ENCODE measurements around the gene ZSWIM7.

DNA sequence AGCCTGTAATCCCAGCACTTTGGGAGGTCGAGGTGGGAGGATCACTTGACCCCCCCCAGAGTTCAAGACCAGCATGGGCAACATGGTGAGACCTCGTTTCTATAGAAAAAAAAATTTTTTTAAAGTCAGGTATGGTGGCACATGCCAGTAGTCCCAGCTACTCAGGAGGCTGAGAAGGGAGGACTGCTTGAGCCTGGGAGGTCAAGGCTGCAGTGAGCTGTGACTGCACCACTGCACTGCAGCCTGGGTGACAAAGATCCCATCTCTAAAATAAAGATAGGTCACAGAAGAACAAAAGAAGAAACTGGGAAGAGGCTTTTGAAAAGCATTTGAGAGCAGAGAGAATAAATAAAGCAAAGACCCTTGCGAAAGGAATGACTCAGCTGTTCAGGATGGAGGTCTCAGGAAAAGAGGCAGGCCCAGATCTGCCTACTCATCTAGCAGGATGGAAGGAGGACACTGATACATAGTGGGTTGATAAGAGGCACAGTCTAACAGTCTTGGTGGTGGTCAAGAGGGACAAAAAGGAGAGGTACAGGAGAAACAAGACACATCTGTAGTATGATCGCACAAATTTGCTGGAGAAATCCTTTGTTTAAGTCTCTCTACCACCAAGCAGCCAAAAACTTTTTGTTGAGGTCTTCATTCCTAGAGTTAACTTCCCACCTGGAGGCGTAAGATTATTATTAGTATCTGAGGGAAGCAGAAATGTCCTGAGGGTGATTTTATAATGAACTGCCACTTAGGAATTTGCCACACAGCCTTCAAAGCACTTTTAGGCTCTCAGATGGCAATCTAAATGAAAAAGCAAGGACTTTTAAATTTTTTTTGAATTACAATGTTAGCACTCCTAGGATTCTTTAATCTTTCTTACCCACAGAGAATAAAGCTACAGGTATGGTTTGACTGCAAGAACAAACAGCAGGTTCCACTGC lies 17.6 kb downstream of the ZSWIM7 start:
- TF ChIP-seq, protein P1, sequence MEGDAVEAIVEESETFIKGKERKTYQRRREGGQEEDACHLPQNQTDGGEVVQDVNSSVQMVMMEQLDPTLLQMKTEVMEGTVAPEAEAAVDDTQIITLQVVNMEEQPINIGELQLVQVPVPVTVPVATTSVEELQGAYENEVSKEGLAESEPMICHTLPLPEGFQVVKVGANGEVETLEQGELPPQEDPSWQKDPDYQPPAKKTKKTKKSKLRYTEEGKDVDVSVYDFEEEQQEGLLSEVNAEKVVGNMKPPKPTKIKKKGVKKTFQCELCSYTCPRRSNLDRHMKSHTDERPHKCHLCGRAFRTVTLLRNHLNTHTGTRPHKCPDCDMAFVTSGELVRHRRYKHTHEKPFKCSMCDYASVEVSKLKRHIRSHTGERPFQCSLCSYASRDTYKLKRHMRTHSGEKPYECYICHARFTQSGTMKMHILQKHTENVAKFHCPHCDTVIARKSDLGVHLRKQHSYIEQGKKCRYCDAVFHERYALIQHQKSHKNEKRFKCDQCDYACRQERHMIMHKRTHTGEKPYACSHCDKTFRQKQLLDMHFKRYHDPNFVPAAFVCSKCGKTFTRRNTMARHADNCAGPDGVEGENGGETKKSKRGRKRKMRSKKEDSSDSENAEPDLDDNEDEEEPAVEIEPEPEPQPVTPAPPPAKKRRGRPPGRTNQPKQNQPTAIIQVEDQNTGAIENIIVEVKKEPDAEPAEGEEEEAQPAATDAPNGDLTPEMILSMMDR (IDR thresholded peaks at IDR 0.05): no peak
- TF ChIP-seq, protein P2, sequence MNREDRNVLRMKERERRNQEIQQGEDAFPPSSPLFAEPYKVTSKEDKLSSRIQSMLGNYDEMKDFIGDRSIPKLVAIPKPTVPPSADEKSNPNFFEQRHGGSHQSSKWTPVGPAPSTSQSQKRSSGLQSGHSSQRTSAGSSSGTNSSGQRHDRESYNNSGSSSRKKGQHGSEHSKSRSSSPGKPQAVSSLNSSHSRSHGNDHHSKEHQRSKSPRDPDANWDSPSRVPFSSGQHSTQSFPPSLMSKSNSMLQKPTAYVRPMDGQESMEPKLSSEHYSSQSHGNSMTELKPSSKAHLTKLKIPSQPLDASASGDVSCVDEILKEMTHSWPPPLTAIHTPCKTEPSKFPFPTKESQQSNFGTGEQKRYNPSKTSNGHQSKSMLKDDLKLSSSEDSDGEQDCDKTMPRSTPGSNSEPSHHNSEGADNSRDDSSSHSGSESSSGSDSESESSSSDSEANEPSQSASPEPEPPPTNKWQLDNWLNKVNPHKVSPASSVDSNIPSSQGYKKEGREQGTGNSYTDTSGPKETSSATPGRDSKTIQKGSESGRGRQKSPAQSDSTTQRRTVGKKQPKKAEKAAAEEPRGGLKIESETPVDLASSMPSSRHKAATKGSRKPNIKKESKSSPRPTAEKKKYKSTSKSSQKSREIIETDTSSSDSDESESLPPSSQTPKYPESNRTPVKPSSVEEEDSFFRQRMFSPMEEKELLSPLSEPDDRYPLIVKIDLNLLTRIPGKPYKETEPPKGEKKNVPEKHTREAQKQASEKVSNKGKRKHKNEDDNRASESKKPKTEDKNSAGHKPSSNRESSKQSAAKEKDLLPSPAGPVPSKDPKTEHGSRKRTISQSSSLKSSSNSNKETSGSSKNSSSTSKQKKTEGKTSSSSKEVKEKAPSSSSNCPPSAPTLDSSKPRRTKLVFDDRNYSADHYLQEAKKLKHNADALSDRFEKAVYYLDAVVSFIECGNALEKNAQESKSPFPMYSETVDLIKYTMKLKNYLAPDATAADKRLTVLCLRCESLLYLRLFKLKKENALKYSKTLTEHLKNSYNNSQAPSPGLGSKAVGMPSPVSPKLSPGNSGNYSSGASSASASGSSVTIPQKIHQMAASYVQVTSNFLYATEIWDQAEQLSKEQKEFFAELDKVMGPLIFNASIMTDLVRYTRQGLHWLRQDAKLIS (CRISPR knock-in tag; IDR thresholded peaks at IDR 0.05; ENCODE audit: borderline replicate concordance): no peak
- TF ChIP-seq TP53 (CRISPR knock-in tag; IDR thresholded peaks at IDR 0.05) (no peak), SP1 (CRISPR knock-in tag; conservative IDR thresholded peaks at IDR 0.05) (no peak)
- TF ChIP-seq, protein P3, sequence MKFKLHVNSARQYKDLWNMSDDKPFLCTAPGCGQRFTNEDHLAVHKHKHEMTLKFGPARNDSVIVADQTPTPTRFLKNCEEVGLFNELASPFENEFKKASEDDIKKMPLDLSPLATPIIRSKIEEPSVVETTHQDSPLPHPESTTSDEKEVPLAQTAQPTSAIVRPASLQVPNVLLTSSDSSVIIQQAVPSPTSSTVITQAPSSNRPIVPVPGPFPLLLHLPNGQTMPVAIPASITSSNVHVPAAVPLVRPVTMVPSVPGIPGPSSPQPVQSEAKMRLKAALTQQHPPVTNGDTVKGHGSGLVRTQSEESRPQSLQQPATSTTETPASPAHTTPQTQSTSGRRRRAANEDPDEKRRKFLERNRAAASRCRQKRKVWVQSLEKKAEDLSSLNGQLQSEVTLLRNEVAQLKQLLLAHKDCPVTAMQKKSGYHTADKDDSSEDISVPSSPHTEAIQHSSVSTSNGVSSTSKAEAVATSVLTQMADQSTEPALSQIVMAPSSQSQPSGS (CRISPR knock-in tag; IDR thresholded peaks at IDR 0.05; ENCODE audit: borderline replicate concordance, low read depth): no peak

Data from WTC11 (cell line).